Measurements from ENCODE around the gene UBASH3A. TPM values are rescaled to one million over a fixed set of nuclear protein-coding genes. Genes with fewer than 3 reads are reported as not detected.

Gene UBASH3A
- total RNA-seq, 1 donor from 2014 or later, result not detected

GRCh38 chr21:42453986-42454570 lies 50.4 kb downstream of the UBASH3A start:
- Mint-ChIP-seq H3K27ac (no peak overlapping the region), H3K4me1 (no peaks in the 10 kb centered on the region), H3K36me3 (no peaks in the 10 kb centered on the region), H3K27me3 (ENCODE audit: low read depth) (peaks cover 1% of the 10 kb centered on the region), H3K9me3 (no peaks in the 10 kb centered on the region), H3K4me3 (no peak overlapping the region)
- no peak for TF ChIP-seq CTCF (IDR thresholded peaks at IDR 0.05; ENCODE audit: unreplicated experiment)
- DNase-seq (ENCODE audit: low spot score in 2 of 2, unreplicated experiment in 2 of 2), result no peak

GRCh38 chr21:42454786-42455185 lies 51.1 kb downstream of the UBASH3A start:
- H3K36me3 Mint-ChIP-seq, result no peaks in the 10 kb centered on the region
- no peak for TF ChIP-seq CTCF (IDR thresholded peaks at IDR 0.05; ENCODE audit: unreplicated experiment)

GRCh38 chr21:42455196-42455595 lies 51.5 kb downstream of the UBASH3A start:
- DNase-seq (ENCODE audit: low spot score in 2 of 2, unreplicated experiment in 2 of 2), result no peak
- Mint-ChIP-seq H3K4me1 (no peaks in the 10 kb centered on the region), H3K27me3 (ENCODE audit: low read depth) (peaks cover 1% of the 10 kb centered on the region), H3K27ac (no peak overlapping the region), H3K36me3 (no peaks in the 10 kb centered on the region), H3K4me3 (no peak overlapping the region), H3K9me3 (no peaks in the 10 kb centered on the region)
- no peak for TF ChIP-seq CTCF (IDR thresholded peaks at IDR 0.05; ENCODE audit: unreplicated experiment)

More at GRCh38 chr21:42454786-42455185, 51.1 kb downstream of the UBASH3A start:
- H3K4me1 Mint-ChIP-seq, result no peaks in the 10 kb centered on the region
- no peak for DNase-seq (ENCODE audit: low spot score in 2 of 2, unreplicated experiment in 2 of 2)
- H3K27me3 Mint-ChIP-seq (ENCODE audit: low read depth), result peaks cover 1% of the 10 kb centered on the region
- no peak overlapping the region for H3K27ac Mint-ChIP-seq
- no peaks in the 10 kb centered on the region for H3K9me3 Mint-ChIP-seq
- no peak overlapping the region for H3K4me3 Mint-ChIP-seq

DNA sequence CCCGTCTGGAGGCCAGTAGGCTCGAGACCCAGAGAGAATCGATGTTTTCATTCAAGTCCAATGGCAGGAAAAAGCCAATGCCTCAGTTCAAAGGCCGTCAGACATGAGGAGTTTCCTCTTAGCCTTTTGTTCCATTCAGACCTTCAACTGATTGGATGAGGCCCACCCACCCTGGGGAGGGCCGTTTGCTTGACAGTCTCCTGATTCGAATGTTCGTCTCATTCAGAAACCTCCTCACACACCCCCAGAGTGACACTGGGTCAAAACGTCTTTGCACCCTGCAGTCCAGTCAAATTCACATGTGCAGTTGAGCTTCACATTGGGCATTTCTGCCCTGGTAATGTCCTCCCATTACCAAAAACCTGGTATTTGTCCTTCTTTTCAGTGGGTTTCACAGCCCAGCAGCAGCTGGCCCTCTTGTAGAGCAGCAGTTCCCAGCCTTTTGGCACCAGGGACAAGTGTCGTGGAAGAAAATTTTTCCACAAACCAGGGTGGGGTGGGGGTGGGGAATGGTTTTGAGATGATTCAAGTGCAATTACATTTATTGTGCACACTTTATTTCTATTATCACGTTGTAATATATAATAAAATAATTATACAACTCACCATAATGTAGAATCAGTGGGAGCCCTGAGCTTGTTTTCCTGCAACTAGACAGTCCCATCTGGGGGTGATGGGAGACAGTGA lies 52.2 kb downstream of the UBASH3A start:
- TF ChIP-seq CTCF (IDR thresholded peaks at IDR 0.05; ENCODE audit: unreplicated experiment), result no peak
- no peak overlapping the region for H3K27ac Mint-ChIP-seq
- H3K9me3 Mint-ChIP-seq, result no peaks in the 10 kb centered on the region
- H3K4me3 Mint-ChIP-seq, result no peak overlapping the region
- DNase-seq (ENCODE audit: low spot score in 2 of 2, unreplicated experiment in 2 of 2), result no peak
- no peaks in the 10 kb centered on the region for H3K36me3 Mint-ChIP-seq
- peaks cover 1% of the 10 kb centered on the region for H3K27me3 Mint-ChIP-seq (ENCODE audit: low read depth)
- no peaks in the 10 kb centered on the region for H3K4me1 Mint-ChIP-seq

DNA sequence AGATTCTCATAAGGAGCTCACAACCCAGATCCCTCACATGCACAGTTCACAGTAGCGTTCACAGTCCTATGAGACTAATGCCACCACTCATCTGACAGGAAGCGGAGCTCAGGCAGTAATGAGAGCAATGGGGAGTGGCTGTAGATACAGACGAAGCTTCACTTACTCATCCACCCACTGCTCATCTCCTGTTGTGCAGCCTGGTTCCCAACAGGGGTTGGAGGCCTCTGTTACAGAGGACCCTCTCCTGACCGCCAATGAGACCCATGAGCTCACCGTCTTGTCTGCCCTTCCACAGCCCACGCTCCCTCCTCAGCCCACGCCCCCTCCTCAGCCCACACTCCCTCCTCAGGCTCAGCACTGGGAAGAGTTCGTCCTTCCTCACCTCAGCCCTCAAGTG lies 52.8 kb downstream of the UBASH3A start:
- no peaks in the 10 kb centered on the region for H3K36me3 Mint-ChIP-seq
- no peaks in the 10 kb centered on the region for H3K4me1 Mint-ChIP-seq
- DNase-seq (ENCODE audit: low spot score in 2 of 2, unreplicated experiment in 2 of 2), result no peak
- H3K27ac Mint-ChIP-seq, result no peak overlapping the region
- no peak for TF ChIP-seq CTCF (IDR thresholded peaks at IDR 0.05; ENCODE audit: unreplicated experiment)
- peaks cover 1% of the 10 kb centered on the region for H3K27me3 Mint-ChIP-seq (ENCODE audit: low read depth)
- no peaks in the 10 kb centered on the region for H3K9me3 Mint-ChIP-seq
- no peak overlapping the region for H3K4me3 Mint-ChIP-seq
